A549 (cell line): Measurements from ENCODE around the gene VDAC1.

Experiments
- CEBPB ChIP-seq, 2 experiments: fragments of >200 bp in 1 of 2; sonication (Bioruptor Twin) in 1 of 2; formaldehyde crosslinking in 1 of 2; IDR thresholded peaks; 2 replicates each; pipeline ENCODE4 v1.6.1; 2012 to 2016
- ESRRA ChIP-seq: fragments of 150-350 bp; IDR thresholded peaks from 2 replicates; pipeline ENCODE4 v1.6.1; 2014; ENCODE audit warnings: mild to moderate bottlenecking, low read length, borderline replicate concordance
- JUNB ChIP-seq: fragments of >200 bp; sonication (Bioruptor Twin); formaldehyde crosslinking; IDR thresholded peaks from 2 replicates; pipeline ENCODE4 v1.6.1; 2016
- POLR2A ChIP-seq: IDR thresholded peaks from 2 replicates; pipeline ENCODE4 v1.6.1; 2012; ENCODE audit warnings: mild to moderate bottlenecking, low read length
- RCOR1 ChIP-seq: fragments of 150-350 bp; IDR thresholded peaks from 2 replicates; pipeline ENCODE4 v1.6.1; 2014; ENCODE audit warnings: antibody characterized with exemption, low read length, low read depth
- ZC3H11A ChIP-seq: fragments of 450-650 bp; IDR thresholded peaks from 2 replicates; pipeline ENCODE4 v1.6.1; 2014; ENCODE audit warnings: antibody characterized with exemption, mild to moderate bottlenecking
- TF ChIP-seq, protein P1 (sequence below): fragments of >200 bp; sonication (Bioruptor Twin); formaldehyde crosslinking; IDR thresholded peaks from 3 replicates; pipeline ENCODE4 v1.5.1; 2016
- TF ChIP-seq, protein P2 (sequence below): IDR thresholded peaks from 2 replicates; pipeline ENCODE4 v1.6.1; 2012
- TF ChIP-seq, protein P3 (sequence below): fragments of 200-600 bp; sonication (generic); IDR thresholded peaks from 2 replicates; pipeline ENCODE4 v1.6.1; 2016; ENCODE audit warnings: antibody characterized with exemption, mild to moderate bottlenecking, moderate library complexity
- TF ChIP-seq, protein P4 (sequence below): fragments of 450-650 bp; IDR thresholded peaks from 2 replicates; pipeline ENCODE4 v1.6.1; 2014; ENCODE audit warnings: antibody characterized with exemption

DNA sequence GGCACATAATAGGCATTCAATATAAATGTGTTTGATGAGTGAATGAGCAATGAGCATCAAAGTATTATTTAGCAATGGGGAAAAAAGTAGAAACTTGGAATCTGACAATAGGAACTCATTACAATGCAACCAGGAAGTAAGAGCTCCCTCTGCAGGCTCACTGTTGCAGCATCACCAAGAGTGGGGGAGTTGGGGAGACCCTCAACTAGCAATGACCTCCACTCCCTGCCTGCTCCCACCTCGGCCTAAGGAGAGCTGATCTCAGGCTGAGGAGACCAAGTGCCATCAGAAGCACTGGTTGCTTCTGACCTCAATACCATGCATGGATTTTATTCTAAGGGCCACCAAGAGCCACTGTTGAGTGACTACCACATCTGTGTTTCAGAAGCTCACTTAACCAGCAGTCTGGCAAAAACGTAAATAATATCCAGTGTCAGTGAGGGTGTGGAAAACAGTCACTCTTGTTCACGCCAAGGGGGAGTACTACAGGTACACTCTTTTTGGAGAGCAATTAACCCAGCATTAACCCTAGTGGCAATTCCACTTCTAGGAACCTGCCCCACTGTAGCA, 8.0 kb downstream of the VDAC1 start:
- TF ChIP-seq JUNB (no peak), ESRRA (no peak), POLR2A (no peak), ZC3H11A (no peak), CEBPB (IDR thresholded peaks at IDR 0.05) (no peak), RCOR1 (no peak)
- TF ChIP-seq, protein P1, sequence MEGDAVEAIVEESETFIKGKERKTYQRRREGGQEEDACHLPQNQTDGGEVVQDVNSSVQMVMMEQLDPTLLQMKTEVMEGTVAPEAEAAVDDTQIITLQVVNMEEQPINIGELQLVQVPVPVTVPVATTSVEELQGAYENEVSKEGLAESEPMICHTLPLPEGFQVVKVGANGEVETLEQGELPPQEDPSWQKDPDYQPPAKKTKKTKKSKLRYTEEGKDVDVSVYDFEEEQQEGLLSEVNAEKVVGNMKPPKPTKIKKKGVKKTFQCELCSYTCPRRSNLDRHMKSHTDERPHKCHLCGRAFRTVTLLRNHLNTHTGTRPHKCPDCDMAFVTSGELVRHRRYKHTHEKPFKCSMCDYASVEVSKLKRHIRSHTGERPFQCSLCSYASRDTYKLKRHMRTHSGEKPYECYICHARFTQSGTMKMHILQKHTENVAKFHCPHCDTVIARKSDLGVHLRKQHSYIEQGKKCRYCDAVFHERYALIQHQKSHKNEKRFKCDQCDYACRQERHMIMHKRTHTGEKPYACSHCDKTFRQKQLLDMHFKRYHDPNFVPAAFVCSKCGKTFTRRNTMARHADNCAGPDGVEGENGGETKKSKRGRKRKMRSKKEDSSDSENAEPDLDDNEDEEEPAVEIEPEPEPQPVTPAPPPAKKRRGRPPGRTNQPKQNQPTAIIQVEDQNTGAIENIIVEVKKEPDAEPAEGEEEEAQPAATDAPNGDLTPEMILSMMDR, result peak; percentile 58
- TF ChIP-seq, protein P2, sequence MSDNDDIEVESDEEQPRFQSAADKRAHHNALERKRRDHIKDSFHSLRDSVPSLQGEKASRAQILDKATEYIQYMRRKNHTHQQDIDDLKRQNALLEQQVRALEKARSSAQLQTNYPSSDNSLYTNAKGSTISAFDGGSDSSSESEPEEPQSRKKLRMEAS, result no peak
- TF ChIP-seq, protein P3, sequence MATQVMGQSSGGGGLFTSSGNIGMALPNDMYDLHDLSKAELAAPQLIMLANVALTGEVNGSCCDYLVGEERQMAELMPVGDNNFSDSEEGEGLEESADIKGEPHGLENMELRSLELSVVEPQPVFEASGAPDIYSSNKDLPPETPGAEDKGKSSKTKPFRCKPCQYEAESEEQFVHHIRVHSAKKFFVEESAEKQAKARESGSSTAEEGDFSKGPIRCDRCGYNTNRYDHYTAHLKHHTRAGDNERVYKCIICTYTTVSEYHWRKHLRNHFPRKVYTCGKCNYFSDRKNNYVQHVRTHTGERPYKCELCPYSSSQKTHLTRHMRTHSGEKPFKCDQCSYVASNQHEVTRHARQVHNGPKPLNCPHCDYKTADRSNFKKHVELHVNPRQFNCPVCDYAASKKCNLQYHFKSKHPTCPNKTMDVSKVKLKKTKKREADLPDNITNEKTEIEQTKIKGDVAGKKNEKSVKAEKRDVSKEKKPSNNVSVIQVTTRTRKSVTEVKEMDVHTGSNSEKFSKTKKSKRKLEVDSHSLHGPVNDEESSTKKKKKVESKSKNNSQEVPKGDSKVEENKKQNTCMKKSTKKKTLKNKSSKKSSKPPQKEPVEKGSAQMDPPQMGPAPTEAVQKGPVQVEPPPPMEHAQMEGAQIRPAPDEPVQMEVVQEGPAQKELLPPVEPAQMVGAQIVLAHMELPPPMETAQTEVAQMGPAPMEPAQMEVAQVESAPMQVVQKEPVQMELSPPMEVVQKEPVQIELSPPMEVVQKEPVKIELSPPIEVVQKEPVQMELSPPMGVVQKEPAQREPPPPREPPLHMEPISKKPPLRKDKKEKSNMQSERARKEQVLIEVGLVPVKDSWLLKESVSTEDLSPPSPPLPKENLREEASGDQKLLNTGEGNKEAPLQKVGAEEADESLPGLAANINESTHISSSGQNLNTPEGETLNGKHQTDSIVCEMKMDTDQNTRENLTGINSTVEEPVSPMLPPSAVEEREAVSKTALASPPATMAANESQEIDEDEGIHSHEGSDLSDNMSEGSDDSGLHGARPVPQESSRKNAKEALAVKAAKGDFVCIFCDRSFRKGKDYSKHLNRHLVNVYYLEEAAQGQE, result no peak
- TF ChIP-seq, protein P4, sequence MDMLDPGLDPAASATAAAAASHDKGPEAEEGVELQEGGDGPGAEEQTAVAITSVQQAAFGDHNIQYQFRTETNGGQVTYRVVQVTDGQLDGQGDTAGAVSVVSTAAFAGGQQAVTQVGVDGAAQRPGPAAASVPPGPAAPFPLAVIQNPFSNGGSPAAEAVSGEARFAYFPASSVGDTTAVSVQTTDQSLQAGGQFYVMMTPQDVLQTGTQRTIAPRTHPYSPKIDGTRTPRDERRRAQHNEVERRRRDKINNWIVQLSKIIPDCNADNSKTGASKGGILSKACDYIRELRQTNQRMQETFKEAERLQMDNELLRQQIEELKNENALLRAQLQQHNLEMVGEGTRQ, result no peak
